Measurements from ENCODE around the gene MCEE. TPM values are rescaled to one million over a fixed set of nuclear protein-coding genes. Genes with fewer than 3 reads are reported as not detected.

MCEE gene
- polyA plus RNA-seq, 1 experiment, result 18.1 TPM

DNA sequence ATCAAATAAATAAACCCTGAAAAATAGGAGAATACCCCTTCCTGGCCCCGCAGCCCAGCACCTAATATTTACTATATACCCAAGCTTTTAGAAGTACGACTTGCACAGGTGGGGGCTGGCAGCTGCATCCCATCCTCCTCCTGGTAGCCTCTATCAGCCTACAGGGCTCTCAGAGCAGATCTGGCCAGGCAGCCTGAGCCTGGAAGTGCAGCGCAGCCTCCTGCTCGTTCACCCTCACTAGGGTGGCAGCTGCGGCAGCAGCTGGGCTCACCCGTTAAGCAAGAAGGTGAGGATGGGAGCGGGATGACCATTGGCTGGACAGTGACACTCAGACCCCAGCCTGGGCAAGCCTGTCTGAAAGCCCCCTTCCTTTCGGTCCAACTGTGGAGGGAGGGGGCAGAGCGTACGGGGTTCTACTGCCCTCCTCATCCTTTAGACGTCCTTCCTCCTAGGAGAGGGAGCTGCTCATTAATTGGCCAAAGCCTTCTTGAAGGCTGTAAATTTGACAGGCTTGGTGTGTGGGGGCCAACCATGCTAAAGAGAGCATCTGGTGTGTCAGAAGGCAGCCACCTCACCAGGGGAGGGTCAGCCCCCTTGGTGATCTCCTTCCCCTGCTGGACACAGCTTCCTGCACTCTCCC is 23.7 kb upstream of the MCEE start:
- H3K4me3 ChIP-seq (ENCODE audit: low read depth, low read length), result no peak overlapping the region
- CTCF ChIA-PET, result no interaction called here

DNA sequence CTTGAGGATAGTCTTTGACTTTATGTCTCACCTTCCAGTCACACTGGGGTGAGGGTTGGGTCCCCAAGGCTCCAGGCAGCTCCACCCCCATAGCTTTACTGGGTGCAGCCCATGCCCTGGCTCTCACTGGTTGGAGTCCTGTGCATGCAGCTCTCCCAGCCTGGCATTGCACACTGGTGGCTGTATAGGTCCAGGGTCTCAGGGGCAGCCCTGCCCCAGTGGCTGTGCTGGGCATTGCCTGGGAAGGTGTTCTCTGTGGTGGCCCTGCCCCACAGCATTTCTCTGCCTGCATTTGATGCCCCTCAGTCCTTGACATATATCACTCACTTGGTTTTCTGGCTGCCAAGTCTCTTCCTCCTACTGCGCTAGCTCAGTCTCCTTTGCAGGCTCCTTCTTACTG is 21.6 kb upstream of the MCEE start:
- Histone ChIP-seq H3K4me3 (ENCODE audit: low read depth, low read length) (no peak overlapping the region), H3K27ac (ENCODE audit: low read depth, low read length) (no peak overlapping the region), H3K9me3 (ENCODE audit: control insufficient read depth, insufficient read depth, low read length) (no peaks in the 10 kb centered on the region), H3K27me3 (ENCODE audit: control insufficient read depth, insufficient read depth, low read length) (peaks cover 6% of the 10 kb centered on the region)
- DNase-seq (ENCODE audit: low read depth, low spot score), result no peak
- ChIA-PET CTCF (interaction anchor here (0.6 kb wide), 1 partner anchor 72 kb away, joined by 3 read pairs; no protein-coding TSS in a partner anchor), POLR2A (no interaction called here)
- TF ChIP-seq, protein P1, sequence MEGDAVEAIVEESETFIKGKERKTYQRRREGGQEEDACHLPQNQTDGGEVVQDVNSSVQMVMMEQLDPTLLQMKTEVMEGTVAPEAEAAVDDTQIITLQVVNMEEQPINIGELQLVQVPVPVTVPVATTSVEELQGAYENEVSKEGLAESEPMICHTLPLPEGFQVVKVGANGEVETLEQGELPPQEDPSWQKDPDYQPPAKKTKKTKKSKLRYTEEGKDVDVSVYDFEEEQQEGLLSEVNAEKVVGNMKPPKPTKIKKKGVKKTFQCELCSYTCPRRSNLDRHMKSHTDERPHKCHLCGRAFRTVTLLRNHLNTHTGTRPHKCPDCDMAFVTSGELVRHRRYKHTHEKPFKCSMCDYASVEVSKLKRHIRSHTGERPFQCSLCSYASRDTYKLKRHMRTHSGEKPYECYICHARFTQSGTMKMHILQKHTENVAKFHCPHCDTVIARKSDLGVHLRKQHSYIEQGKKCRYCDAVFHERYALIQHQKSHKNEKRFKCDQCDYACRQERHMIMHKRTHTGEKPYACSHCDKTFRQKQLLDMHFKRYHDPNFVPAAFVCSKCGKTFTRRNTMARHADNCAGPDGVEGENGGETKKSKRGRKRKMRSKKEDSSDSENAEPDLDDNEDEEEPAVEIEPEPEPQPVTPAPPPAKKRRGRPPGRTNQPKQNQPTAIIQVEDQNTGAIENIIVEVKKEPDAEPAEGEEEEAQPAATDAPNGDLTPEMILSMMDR (IDR thresholded peaks at IDR 0.05; ENCODE audit: low read depth, low read length), result no peak

More for the DNA sequence above, 23.7 kb upstream of the MCEE start:
- Histone ChIP-seq H3K9me3 (ENCODE audit: control insufficient read depth, insufficient read depth, low read length) (no peaks in the 10 kb centered on the region), H3K27ac (ENCODE audit: low read depth, low read length) (no peak overlapping the region), H3K27me3 (ENCODE audit: control insufficient read depth, insufficient read depth, low read length) (peaks cover 6% of the 10 kb centered on the region)
- POLR2A ChIA-PET, result no interaction called here
- no peak for DNase-seq (ENCODE audit: low read depth, low spot score)
- TF ChIP-seq, protein P1 (IDR thresholded peaks at IDR 0.05; ENCODE audit: low read depth, low read length), result no peak

DNA sequence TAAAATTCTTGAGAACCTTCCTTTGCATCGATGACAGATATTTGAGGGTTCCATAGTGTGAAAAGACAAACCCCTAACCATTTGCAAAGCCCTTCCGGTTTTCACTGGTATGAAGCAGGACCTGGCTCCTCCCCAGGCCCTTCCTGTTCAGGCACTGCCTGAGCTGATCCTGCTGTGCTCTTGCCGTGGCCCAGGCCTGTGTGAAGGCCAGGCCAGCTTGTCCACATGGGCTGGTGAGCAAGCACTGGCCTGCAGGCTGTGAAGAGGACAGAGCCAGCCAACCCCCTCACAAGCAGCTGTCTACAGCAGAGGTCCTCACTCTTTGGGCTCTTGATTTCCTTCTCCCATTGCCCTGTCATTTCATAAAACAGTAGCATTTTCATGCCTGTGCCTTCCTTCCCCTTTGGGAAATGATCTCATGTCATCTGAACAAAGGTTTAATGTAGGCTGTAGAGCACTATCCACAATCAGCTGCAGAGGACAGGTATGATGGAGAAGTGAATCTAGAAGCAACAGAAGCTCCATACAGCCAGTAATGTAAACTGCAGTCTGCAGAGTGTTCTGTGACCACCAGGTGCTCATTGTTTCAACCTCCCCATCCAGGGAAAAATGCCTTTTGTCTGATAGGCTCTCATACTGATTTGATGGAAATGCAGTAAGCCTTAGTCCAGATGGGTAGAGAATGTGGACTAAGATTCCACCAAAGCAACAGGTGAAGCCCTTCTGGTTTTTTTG is 20.2 kb upstream of the MCEE start:
- CTCF ChIA-PET, result interaction anchor here (1.6 kb wide), 1 partner anchor 80 kb away, joined by 3 read pairs; no protein-coding TSS in a partner anchor
- Histone ChIP-seq H3K27ac (ENCODE audit: low read depth, low read length) (no peak overlapping the region), H3K27me3 (ENCODE audit: control insufficient read depth, insufficient read depth, low read length) (peaks cover under 1% of the 10 kb centered on the region), H3K4me3 (ENCODE audit: low read depth, low read length) (no peak overlapping the region), H3K9me3 (ENCODE audit: control insufficient read depth, insufficient read depth, low read length) (no peaks in the 10 kb centered on the region)
- no peak for DNase-seq (ENCODE audit: low read depth, low spot score)
- POLR2A ChIA-PET, result interaction anchor here (0.9 to 2.1 kb wide), 2 partner anchors 20 to 82 kb away, joined by 3 to 4 read pairs; partner anchors contain the start of genes MPHOSPH10 and NAGK
- TF ChIP-seq, protein P1 (IDR thresholded peaks at IDR 0.05; ENCODE audit: low read depth, low read length), result no peak

DNA sequence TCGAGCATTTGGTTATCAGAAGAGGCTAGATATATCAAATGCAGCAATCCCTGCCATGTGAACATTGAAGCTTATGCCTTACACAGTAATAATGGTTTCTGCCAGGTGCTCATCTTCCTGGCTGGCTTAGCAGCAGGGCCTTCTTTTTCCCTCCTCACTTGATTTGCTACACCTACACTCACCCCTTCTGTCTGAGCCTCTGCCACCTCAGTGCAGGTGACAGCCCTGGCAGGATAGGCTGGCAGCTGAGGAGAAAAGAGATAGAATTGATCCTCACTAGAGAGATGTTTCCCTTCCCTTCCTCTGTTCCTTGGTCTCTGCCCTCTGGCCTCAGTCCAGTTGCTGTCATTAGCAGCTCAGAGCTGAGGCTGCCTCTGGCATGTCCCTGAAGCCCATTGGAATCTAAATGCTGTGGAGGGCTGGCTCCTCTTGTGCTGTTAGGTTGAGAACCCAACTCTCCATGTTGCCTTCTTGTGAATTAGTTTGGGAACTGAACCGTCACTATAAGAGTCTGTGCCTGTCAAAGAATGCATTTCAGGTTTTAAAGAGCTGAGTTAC is 18.6 kb upstream of the MCEE start:
- CTCF ChIA-PET, result interaction anchor here (0.6 to 1.1 kb wide), 2 partner anchors 9 to 48 kb away, joined by 3 to 5 read pairs; no protein-coding TSS in a partner anchor
- DNase-seq (ENCODE audit: low read depth, low spot score), result no peak
- Histone ChIP-seq H3K27ac (ENCODE audit: low read depth, low read length) (no peak overlapping the region), H3K9me3 (ENCODE audit: control insufficient read depth, insufficient read depth, low read length) (no peaks in the 10 kb centered on the region), H3K27me3 (ENCODE audit: control insufficient read depth, insufficient read depth, low read length) (no peaks in the 10 kb centered on the region), H3K4me3 (ENCODE audit: low read depth, low read length) (no peak overlapping the region)
- TF ChIP-seq, protein P1 (IDR thresholded peaks at IDR 0.05; ENCODE audit: low read depth, low read length), result no peak
- POLR2A ChIA-PET, result interaction anchor here (2.1 kb wide), 1 partner anchor 18 kb away, joined by 4 read pairs; the partner anchor contains the start of gene MPHOSPH10
